Lower lobe of right lung (tissue), 2 donors: ENCODE results near the gene FIBCD1. TPM values are rescaled to one million over a fixed set of nuclear protein-coding genes. Genes with fewer than 3 reads are reported as not detected.

Experiments used
- ATAC-seq, 2 donors: fragments of 200-7000 bp; cut with Tn5 transposase; one replicate each; pipeline ENCODE4 v1.9.1; 2020 to 2022; ENCODE audit warnings: mild to moderate bottlenecking in 2 of 2, moderate library complexity in 2 of 2
- DNase-seq: peaks from one replicate; pipeline ENCODE4 v3.0.0-alpha.2; 2020
- H3K27ac ChIP-seq: fragments of 200-600 bp; one replicate; pipeline ENCODE4 v1.8.0; 2022
- H3K27me3 ChIP-seq: fragments of 200-600 bp; one replicate; pipeline ENCODE4 v1.8.0; 2022; ENCODE audit warnings: low read depth
- H3K36me3 ChIP-seq: fragments of 200-600 bp; one replicate; pipeline ENCODE4 v1.8.0; 2022; ENCODE audit warnings: mild to moderate bottlenecking
- H3K4me1 ChIP-seq: fragments of 200-600 bp; one replicate; pipeline ENCODE4 v1.8.0; 2022
- H3K4me3 ChIP-seq: fragments of 200-600 bp; one replicate; pipeline ENCODE4 v1.8.0; 2022; ENCODE audit warnings: mild to moderate bottlenecking
- H3K9me3 ChIP-seq: fragments of 200-600 bp; one replicate; pipeline ENCODE4 v1.8.0; 2022
- intact Hi-C: fragments of 100-400 bp; cut with DNase I; formaldehyde crosslinking; loops from one replicate; pipeline ENCODE4 v1.11.0; 2022
- total RNA-seq: library from RNA; stranded (reverse); fragmentation: NEBNext Ultra II Directional; extraction: Animal tissue kit (Norgen Biotek cat#: 25700); gene quantifications from one replicate; pipeline ENCODE4 v1.2.1, GENCODE V29; 2021
- TF ChIP-seq, protein P1 (sequence below): fragments of 200-600 bp; IDR thresholded peaks from one replicate; pipeline ENCODE4 v1.8.0; 2022; ENCODE audit warnings: antibody characterized with exemption, mild to moderate bottlenecking
- donor health status: DM: no; HTN: yes; CAD: no; lungs with severe emphysema.

FIBCD1 gene
- total RNA-seq, 1 donor from 2014 or later = 1.3 TPM

GRCh38 chr9:130917168-130917960 is 21.7 kb downstream of the FIBCD1 start:
- intact Hi-C loops = no loop called here
- no peaks in the 10 kb centered on the region for H3K4me1 ChIP-seq
- ATAC-seq (no peak), DNase-seq (no peak)
- no peak overlapping the region for H3K27ac ChIP-seq
- H3K9me3 ChIP-seq = no peaks in the 10 kb centered on the region
- H3K27me3 ChIP-seq = peaks cover 14% of the 10 kb centered on the region
- no peaks in the 10 kb centered on the region for H3K36me3 ChIP-seq
- no peak overlapping the region for H3K4me3 ChIP-seq
- TF ChIP-seq, protein P1, sequence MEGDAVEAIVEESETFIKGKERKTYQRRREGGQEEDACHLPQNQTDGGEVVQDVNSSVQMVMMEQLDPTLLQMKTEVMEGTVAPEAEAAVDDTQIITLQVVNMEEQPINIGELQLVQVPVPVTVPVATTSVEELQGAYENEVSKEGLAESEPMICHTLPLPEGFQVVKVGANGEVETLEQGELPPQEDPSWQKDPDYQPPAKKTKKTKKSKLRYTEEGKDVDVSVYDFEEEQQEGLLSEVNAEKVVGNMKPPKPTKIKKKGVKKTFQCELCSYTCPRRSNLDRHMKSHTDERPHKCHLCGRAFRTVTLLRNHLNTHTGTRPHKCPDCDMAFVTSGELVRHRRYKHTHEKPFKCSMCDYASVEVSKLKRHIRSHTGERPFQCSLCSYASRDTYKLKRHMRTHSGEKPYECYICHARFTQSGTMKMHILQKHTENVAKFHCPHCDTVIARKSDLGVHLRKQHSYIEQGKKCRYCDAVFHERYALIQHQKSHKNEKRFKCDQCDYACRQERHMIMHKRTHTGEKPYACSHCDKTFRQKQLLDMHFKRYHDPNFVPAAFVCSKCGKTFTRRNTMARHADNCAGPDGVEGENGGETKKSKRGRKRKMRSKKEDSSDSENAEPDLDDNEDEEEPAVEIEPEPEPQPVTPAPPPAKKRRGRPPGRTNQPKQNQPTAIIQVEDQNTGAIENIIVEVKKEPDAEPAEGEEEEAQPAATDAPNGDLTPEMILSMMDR = no peak

DNA sequence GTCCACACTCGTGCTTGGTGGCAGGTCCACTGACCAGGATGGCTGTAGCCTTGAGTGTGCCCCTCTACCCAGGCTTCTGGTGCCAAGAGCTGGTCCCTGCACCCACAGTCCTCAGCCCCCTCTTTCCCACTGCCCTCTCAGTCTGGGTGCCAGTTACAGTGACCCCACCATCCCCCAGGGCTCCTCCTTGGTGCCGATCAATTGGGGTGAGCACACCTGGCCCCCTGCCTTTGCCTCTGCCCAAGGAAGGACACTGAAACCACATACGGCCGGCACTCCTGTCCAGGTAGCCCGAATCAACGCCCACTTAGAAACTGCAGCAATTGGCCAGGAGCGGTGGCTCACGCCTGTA is 24.0 kb downstream of the FIBCD1 start:
- peaks cover 5% of the 10 kb centered on the region for H3K27me3 ChIP-seq
- intact Hi-C loops = no loop called here
- no peaks in the 10 kb centered on the region for H3K4me1 ChIP-seq
- TF ChIP-seq, protein P1 = no peak
- no peaks in the 10 kb centered on the region for H3K36me3 ChIP-seq
- no peaks in the 10 kb centered on the region for H3K9me3 ChIP-seq
- DNase-seq = no peak
- no peak overlapping the region for H3K4me3 ChIP-seq
- peak in 1 of 2 donors; percentile 18 for ATAC-seq
- H3K27ac ChIP-seq = no peak overlapping the region

GRCh38 chr9:130914417-130915095 is 24.5 kb downstream of the FIBCD1 start:
- Histone ChIP-seq H3K4me3 (no peak overlapping the region), H3K9me3 (no peaks in the 10 kb centered on the region), H3K27me3 (peaks cover 5% of the 10 kb centered on the region), H3K36me3 (no peaks in the 10 kb centered on the region), H3K4me1 (no peaks in the 10 kb centered on the region), H3K27ac (no peak overlapping the region)
- intact Hi-C loops = no loop called here
- peak in 1 of 2 donors; percentile 10 for ATAC-seq
- TF ChIP-seq, protein P1 = no peak
- DNase-seq = no peak

GRCh38 chr9:130913599-130914416 is 25.2 kb downstream of the FIBCD1 start:
- no peak for DNase-seq

More at GRCh38 chr9:130913599-130914416, 25.2 kb downstream of the FIBCD1 start:
- TF ChIP-seq, protein P1 = no peak
- H3K27me3 ChIP-seq = peaks cover 1% of the 10 kb centered on the region
- H3K4me3 ChIP-seq = no peak overlapping the region
- intact Hi-C loops = no loop called here
- no peak overlapping the region for H3K27ac ChIP-seq
- ATAC-seq = no peak
- no peaks in the 10 kb centered on the region for H3K9me3 ChIP-seq
- no peaks in the 10 kb centered on the region for H3K36me3 ChIP-seq
- H3K4me1 ChIP-seq = no peaks in the 10 kb centered on the region
